IPS DF 6.9 (cell line): ENCODE results near the gene CPSF3.

Experiments
- DNase-seq: peaks from one replicate; pipeline ENCODE4 v3.0.0-alpha.2; 2013; ENCODE audit warnings: low read depth, low spot score
- H3K27ac ChIP-seq: one replicate; pipeline ENCODE4 v1.5.1; 2013; ENCODE audit warnings: low read length, control low read depth
- H3K27me3 ChIP-seq: 2 replicates; pipeline ENCODE4 v1.6.1; 2013; ENCODE audit warnings: mild to moderate bottlenecking, low read length; ENCODE audit not compliant: control insufficient read depth, insufficient read depth
- H3K36me3 ChIP-seq: 2 replicates; pipeline ENCODE4 v1.6.1; 2013; ENCODE audit warnings: low read length; ENCODE audit not compliant: control insufficient read depth, insufficient read depth
- H3K4me1 ChIP-seq: 2 replicates; pipeline ENCODE4 v1.6.1; 2013; ENCODE audit warnings: low read length; ENCODE audit not compliant: control insufficient read depth, insufficient read depth
- H3K4me3 ChIP-seq: 2 replicates; pipeline ENCODE4 v1.5.1; 2013; ENCODE audit warnings: mild to moderate bottlenecking, low read length
- H3K9me3 ChIP-seq: 2 replicates; pipeline ENCODE4 v1.6.1; 2013; ENCODE audit warnings: low read length, inconsistent platforms; ENCODE audit not compliant: control insufficient read depth, insufficient read depth
- WGBS: extraction: QIAGEN DNeasy Blood & Tissue Kit; methylation state at CpG from one replicate; pipeline ENCODE4 v1.1.7; 2013; ENCODE audit warnings: mixed read lengths, missing lambda C conversion rate; ENCODE audit not compliant: insufficient read length, insufficient coverage; 5-methylcytosine and 5-hydroxymethylcytosine counted together

The CPSF3 gene

DNA sequence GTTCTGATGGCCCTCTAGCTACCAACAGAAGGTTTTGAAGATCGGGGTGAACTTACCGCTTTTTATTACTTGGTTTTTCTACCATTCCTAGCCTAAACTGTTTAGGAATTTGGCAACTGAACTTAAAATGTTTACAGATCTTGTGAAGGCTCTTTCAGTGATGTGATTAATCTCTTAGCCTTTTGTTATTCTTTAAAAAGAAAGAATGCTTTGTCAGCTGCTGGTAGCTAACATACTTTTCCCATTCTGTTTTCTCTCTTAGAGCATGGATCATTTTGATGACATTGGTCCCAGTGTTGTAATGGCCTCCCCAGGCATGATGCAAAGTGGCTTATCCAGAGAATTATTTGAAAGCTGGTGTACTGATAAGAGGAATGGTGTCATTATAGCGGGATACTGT lies 18.1 kb downstream of the CPSF3 start:
- Histone ChIP-seq H3K27me3 (no peaks in the 10 kb centered on the region), H3K4me1 (no peaks in the 10 kb centered on the region), H3K36me3 (peaks cover 26% of the 10 kb centered on the region; the same call in 1 of the 2 replicates), H3K9me3 (no peaks in the 10 kb centered on the region), H3K27ac (no peak overlapping the region), H3K4me3 (no peak overlapping the region)
- WGBS = no CpG with 5 or more reads among the region's 3 CpGs
- DNase-seq = no peak

DNA sequence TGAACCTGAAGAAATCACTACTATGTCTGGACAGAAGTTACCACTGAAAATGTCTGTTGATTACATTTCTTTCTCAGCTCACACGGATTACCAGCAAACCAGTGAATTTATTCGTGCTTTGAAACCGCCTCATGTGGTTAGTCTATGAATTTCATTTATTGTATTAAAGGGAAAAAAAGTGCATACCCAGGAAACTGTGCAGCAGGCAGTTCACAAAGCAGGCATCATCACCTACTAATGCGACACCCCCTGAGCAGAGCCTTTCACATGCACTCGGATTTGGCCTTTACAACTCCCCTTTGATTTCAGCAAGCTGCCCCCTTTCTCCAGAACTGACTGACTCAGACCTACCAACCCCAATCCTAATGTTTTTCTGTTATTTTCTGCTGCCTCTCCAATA lies 20.1 kb downstream of the CPSF3 start:
- Histone ChIP-seq H3K27ac (no peak overlapping the region), H3K36me3 (peaks cover 24% of the 10 kb centered on the region; the same call in 1 of the 2 replicates), H3K4me3 (no peak overlapping the region), H3K9me3 (no peaks in the 10 kb centered on the region), H3K4me1 (no peaks in the 10 kb centered on the region), H3K27me3 (no peaks in the 10 kb centered on the region)
- DNase-seq = no peak
- WGBS = no CpG with 5 or more reads among the region's 5 CpGs

DNA sequence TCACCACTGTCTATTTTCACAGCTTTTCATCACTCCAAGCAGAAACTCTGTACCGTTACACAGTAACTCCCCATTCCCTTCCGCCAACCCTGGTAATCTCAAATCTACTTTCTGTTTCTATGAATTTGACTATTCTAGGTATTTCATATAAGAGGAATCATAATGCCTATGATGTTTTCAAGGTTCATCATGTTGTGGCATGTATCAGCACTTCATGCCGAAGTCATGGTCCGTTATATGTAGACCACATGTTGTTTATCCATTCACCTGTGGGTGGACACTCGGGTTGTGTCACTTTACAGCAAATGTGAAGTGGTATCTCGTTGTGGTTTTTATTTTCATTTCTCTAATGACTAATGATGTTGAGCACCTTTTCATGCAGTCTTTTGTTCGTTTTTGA lies 21.6 kb downstream of the CPSF3 start:
- no CpG with 5 or more reads among the region's 7 CpGs for WGBS
- Histone ChIP-seq H3K4me3 (no peak overlapping the region), H3K36me3 (peaks cover 24% of the 10 kb centered on the region; the same call in 1 of the 2 replicates)

DNA sequence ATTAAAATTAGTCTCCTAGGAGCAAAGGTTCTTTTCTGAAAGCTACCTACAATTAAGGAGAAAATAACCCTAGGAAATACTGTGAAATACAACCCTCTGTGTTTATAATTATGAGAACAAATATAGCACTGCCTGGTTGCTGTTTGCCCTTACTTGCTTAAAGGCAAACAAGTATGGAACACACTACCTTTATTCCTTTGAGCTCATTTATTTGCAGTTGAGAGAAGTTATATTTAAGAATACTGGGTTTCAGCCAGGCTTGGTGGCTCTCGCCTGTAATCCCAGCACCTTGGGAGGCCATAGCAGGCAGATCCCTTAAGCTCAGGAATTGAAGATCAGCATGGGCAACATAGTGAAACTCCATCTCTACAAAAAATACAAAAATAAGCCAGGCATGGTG lies 27.8 kb downstream of the CPSF3 start:
- Histone ChIP-seq H3K4me3 (no peak overlapping the region), H3K36me3 (peaks cover 7% of the 10 kb centered on the region; the same call in 1 of the 2 replicates), H3K4me1 (no peaks in the 10 kb centered on the region), H3K27me3 (no peaks in the 10 kb centered on the region), H3K9me3 (no peaks in the 10 kb centered on the region), H3K27ac (no peak overlapping the region)
- whole genome bisulfite sequencing = no CpG with 5 or more reads among the region's 1 CpG
- no peak for DNase-seq

More for the DNA sequence above, 21.6 kb downstream of the CPSF3 start:
- H3K27me3 ChIP-seq = no peaks in the 10 kb centered on the region
- H3K9me3 ChIP-seq = no peaks in the 10 kb centered on the region
- no peak for DNase-seq
- H3K4me1 ChIP-seq = no peaks in the 10 kb centered on the region
- no peak overlapping the region for H3K27ac ChIP-seq

DNA sequence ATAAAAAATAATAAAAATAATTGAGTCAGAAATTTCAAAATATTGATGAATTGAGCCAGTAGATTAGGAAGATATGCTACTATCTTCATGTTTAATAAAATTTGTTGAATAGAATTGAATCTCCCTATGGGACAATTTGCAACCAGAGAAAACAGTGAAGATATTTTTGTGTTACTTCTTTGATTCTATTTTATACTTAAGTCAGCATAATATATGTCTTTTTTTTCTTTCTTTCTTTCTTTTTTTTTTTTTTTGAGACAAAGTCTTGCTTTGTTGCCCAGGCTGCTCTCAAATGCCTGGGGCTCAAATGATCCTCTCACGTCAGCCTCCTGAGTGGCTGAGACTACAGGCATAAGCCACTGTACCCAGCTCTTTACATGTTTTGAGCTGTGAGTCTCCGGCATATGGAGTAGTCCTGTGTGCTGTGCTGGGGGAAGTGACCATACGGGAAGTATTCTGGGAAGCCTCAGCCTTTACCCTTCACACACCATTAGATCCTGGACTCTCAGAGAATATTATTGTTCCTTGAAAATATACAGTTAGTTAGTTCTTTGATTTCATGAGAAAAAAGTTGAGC lies 37.1 kb downstream of the CPSF3 start:
- Histone ChIP-seq H3K4me1 (no peaks in the 10 kb centered on the region), H3K27ac (no peak overlapping the region), H3K4me3 (no peak overlapping the region), H3K36me3 (peaks cover 6% of the 10 kb centered on the region; the same call in 1 of the 2 replicates), H3K9me3 (no peaks in the 10 kb centered on the region), H3K27me3 (no peaks in the 10 kb centered on the region; the same call in 1 of the 2 replicates)
- no CpG with 5 or more reads among the region's 3 CpGs for WGBS
- DNase-seq = no peak

DNA sequence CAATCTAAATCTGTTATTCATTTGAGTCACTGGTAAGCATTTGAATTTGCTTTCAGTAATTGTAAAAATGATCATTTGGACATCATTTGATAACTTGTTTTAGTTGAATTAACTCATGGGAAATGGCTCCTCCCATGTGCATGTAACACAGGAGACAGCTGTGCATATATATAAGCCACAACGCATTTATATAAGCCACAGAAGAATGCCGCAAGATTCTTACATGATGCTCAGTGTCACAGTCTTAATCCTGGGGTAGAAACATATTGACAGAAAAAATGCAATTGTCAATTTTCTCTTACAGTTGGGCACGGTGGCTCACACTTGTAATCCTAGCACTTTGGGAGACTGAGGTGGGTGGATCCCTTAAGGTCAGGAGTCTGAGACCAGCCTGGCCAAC lies 37.6 kb downstream of the CPSF3 start:
- Histone ChIP-seq H3K27ac (no peak overlapping the region), H3K4me3 (no peak overlapping the region), H3K36me3 (peaks cover 8% of the 10 kb centered on the region; the same call in 1 of the 2 replicates), H3K4me1 (no peaks in the 10 kb centered on the region; the same call in 1 of the 2 replicates), H3K9me3 (no peaks in the 10 kb centered on the region), H3K27me3 (no peaks in the 10 kb centered on the region; the same call in 1 of the 2 replicates)
- WGBS = no CpG with 5 or more reads among the region's 3 CpGs
- no peak for DNase-seq

DNA sequence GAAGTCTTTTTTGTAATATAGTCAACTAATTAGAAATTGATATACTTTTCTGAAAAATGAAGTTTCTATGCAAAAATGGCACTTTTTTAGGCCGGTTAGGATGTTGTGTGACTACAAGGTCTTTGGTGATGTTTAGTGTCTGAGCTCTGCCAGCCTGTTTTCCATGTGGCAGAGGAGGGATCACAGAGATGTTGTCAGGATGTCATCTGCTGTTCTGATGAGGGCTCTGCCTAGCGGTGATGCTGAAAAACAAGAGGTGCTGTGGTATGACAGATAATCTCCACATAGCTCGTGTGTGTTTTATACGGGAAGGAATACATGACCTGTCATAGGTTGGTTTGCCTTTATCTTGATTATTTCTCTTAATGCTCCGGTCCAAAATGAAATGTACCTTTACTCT lies 38.9 kb downstream of the CPSF3 start:
- no peak for DNase-seq

DNA sequence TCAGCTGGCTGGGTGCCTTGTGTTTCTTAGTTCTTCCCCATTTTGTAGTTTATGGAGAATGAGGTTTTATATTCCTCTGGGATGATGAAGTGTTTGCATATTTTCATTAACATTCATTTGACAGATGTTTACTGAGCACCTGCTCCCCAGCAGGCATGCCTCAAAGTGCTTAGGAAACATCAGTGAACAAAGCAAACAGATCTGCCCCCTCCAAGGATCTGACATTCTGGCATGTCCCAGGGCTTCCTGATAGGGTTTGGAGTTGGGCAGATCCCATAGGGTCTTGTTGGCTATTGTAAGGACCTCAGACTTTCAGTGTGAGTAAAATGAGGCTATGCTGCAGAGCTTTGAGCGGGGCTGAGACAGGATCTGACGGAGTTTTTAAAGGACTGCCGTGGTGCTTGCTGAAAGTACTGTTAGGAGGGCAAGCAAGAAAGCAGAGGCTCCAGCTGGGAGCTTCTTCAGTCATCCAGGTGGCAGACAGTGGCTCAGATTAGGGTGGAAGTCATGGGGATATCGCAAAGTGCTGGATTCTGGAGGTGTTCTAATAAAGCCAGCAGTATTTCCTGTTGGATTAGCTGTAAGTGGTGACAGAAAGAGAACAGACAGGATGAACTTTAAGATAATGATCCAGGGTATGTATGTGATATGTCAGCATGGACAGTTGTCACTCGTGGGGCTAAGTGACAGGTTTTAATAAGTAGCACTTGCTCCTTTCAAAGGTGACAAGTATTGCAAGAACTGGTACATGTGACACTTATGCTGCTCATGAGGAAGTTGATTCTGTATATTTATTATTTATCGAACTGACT lies 39.6 kb downstream of the CPSF3 start:
- peaks cover 9% of the 10 kb centered on the region; the same call in 1 of the 2 replicates for H3K36me3 ChIP-seq
- no peaks in the 10 kb centered on the region; the same call in 1 of the 2 replicates for H3K27me3 ChIP-seq
- DNase-seq = no peak
- WGBS = no CpG with 5 or more reads among the region's 6 CpGs
- H3K4me3 ChIP-seq = no peak overlapping the region
- H3K4me1 ChIP-seq = no peaks in the 10 kb centered on the region; the same call in 1 of the 2 replicates
- no peaks in the 10 kb centered on the region for H3K9me3 ChIP-seq
- H3K27ac ChIP-seq = no peak overlapping the region

More for the DNA sequence above, 38.9 kb downstream of the CPSF3 start:
- no peak overlapping the region for H3K4me3 ChIP-seq
- H3K27me3 ChIP-seq = no peaks in the 10 kb centered on the region; the same call in 1 of the 2 replicates
- H3K27ac ChIP-seq = no peak overlapping the region
- WGBS = no CpG with 5 or more reads among the region's 5 CpGs
- no peaks in the 10 kb centered on the region for H3K9me3 ChIP-seq
- H3K36me3 ChIP-seq = peaks cover 11% of the 10 kb centered on the region; the same call in 1 of the 2 replicates
- no peaks in the 10 kb centered on the region; the same call in 1 of the 2 replicates for H3K4me1 ChIP-seq

DNA sequence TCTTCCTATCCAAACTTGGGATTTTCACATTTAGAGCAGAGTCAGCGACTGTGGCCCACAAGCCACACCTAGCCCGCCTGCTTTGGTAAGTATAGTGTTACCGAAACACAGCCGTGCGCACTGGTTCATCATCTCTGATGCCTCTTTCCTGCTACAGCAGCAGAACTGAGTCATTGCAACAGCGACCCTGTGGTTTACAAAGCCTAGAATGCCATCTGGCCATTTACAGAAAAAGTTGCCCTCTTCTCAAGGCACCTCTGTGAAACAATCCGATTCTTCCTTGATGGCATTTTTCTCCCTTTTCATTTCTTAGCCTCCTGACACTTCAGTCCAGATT lies 40.2 kb downstream of the CPSF3 start:
- Histone ChIP-seq H3K36me3 (peaks cover 8% of the 10 kb centered on the region; the same call in 1 of the 2 replicates), H3K4me3 (no peak overlapping the region), H3K27me3 (no peaks in the 10 kb centered on the region; the same call in 1 of the 2 replicates), H3K4me1 (no peaks in the 10 kb centered on the region; the same call in 1 of the 2 replicates), H3K9me3 (no peaks in the 10 kb centered on the region), H3K27ac (no peak overlapping the region)
- no CpG with 5 or more reads among the region's 7 CpGs for WGBS
- DNase-seq = no peak

DNA sequence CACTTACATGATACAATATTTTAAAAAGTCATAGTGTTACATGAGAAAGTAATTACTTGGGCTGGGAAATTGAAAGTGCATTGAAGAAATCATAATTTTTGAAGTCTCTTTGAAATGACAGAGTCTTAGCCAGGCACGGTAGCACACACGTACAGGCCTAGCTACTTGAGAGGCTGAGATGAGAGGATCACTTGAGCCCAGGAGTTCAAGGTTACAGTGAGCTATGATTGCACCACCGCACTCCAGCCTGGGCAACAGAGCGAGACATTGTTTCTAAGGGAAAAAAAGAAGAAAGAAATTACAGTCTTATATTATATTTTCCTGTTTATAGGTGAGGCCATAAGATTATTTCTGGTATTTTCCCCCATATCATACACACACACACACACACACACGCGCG lies 41.7 kb downstream of the CPSF3 start:
- H3K27me3 ChIP-seq = no peaks in the 10 kb centered on the region; the same call in 1 of the 2 replicates
- WGBS = no CpG with 5 or more reads among the region's 7 CpGs
- H3K9me3 ChIP-seq = no peaks in the 10 kb centered on the region
- no peaks in the 10 kb centered on the region; the same call in 1 of the 2 replicates for H3K4me1 ChIP-seq
- peaks cover 8% of the 10 kb centered on the region; the same call in 1 of the 2 replicates for H3K36me3 ChIP-seq
- H3K27ac ChIP-seq = no peak overlapping the region
- no peak overlapping the region for H3K4me3 ChIP-seq
- DNase-seq = no peak
